K562 (cell line): ENCODE measurements around the gene LSR. TPM values are rescaled to one million over a fixed set of nuclear protein-coding genes. Genes with fewer than 3 reads are reported as not detected.

Experiments
- ATF7 ChIP-seq: fragments of 450-650 bp; IDR thresholded peaks from 2 replicates; pipeline ENCODE4 v1.7.1; 2014; ENCODE audit warnings: mild to moderate bottlenecking, moderate library complexity
- CEBPG ChIP-seq, 3 experiments: fragments of 200-800 bp in 1 of 3; sonication (Bioruptor generic) in 1 of 3; sonication (generic) in 1 of 3; formaldehyde crosslinking in 1 of 3; IDR thresholded peaks in 2 of 3; conservative IDR thresholded peaks in 1 of 3; 2 replicates each; pipeline versions ENCODE4 v1.6.1 to v1.8.0; 2016 to 2022; ENCODE audit warnings: missing compliant biosample characterization in 2 of 3, missing genetic modification characterization in 2 of 3, mild to moderate bottlenecking in 1 of 3, missing genetic modification reagents in 1 of 3
- E2F1 ChIP-seq: sonication (generic); formaldehyde crosslinking; IDR thresholded peaks from 2 replicates; pipeline ENCODE4 v1.8.1; 2023; ENCODE audit warnings: mild to moderate bottlenecking, missing genetic modification reagents, moderate library complexity
- FOSL1 ChIP-seq: fragments of 200-800 bp; sonication (Bioruptor generic); conservative IDR thresholded peaks from 2 replicates; pipeline ENCODE4 v1.6.1; 2016; ENCODE audit warnings: missing genetic modification characterization, missing compliant biosample characterization
- HDAC3 ChIP-seq: fragments of 450-650 bp; IDR thresholded peaks from 2 replicates; pipeline ENCODE4 v1.6.1; 2018; ENCODE audit warnings: borderline replicate concordance, mild to moderate bottlenecking, moderate library complexity; ENCODE audit not compliant: partially characterized antibody
- ID3 ChIP-seq, 2 experiments: fragments of 250-450 bp in 1 of 2; fragments of 450-650 bp in 1 of 2; sonication (Bioruptor Pico) in 1 of 2; IDR thresholded peaks; 2 replicates each; pipeline versions ENCODE4 v1.6.1 to v1.8.0; 2016 to 2021; ENCODE audit warnings: mild to moderate bottlenecking in 2 of 2, moderate library complexity in 2 of 2, missing compliant biosample characterization in 1 of 2, missing genetic modification characterization in 1 of 2
- KLF1 ChIP-seq: fragments of 450-650 bp; IDR thresholded peaks from 2 replicates; pipeline ENCODE4 v1.6.1; 2016; ENCODE audit warnings: missing genetic modification characterization, missing compliant biosample characterization
- LCOR ChIP-seq: sonication (generic); formaldehyde crosslinking; IDR thresholded peaks from 2 replicates; pipeline ENCODE4 v1.8.0; 2022; ENCODE audit warnings: mild to moderate bottlenecking, missing genetic modification reagents
- NBN ChIP-seq: fragments of 450-650 bp; IDR thresholded peaks from 2 replicates; pipeline ENCODE4 v1.6.1; 2016; ENCODE audit warnings: low read depth, mild to moderate bottlenecking
- NFATC3 ChIP-seq: fragments of 450-650 bp; IDR thresholded peaks from 2 replicates; pipeline ENCODE4 v1.6.1; 2017; ENCODE audit warnings: mild to moderate bottlenecking
- NFIX ChIP-seq: fragments of 250-450 bp; sonication (Bioruptor Pico); IDR thresholded peaks from 2 replicates; pipeline ENCODE4 v1.4.0; 2020; ENCODE audit warnings: low read depth, mild to moderate bottlenecking, moderate library complexity
- NR2C1 ChIP-seq, 2 experiments: fragments of 450-650 bp; IDR thresholded peaks; 2 replicates each; pipeline ENCODE4 v1.6.1; 2017; ENCODE audit warnings: mild to moderate bottlenecking in 2 of 2, antibody characterized with exemption in 1 of 2, inconsistent platforms in 1 of 2, missing compliant biosample characterization in 1 of 2, missing genetic modification characterization in 1 of 2
- PHF8 ChIP-seq: fragments of 200-600 bp; sonication (generic); IDR thresholded peaks from 2 replicates; pipeline ENCODE4 v1.6.1; 2012; ENCODE audit warnings: mixed run types, mild to moderate bottlenecking, inconsistent platforms, low read length, moderate library complexity, borderline replicate concordance
- RAD21 ChIP-seq, 2 experiments: fragments of 250-450 bp in 1 of 2; fragments of 450-650 bp in 1 of 2; sonication (Bioruptor Pico) in 1 of 2; formaldehyde crosslinking in 1 of 2; IDR thresholded peaks in 1 of 2; conservative IDR thresholded peaks in 1 of 2; 2 replicates each; pipeline versions ENCODE4 v1.4.0 to v1.8.0; 2020 to 2022; ENCODE audit warnings: mild to moderate bottlenecking in 2 of 2, moderate library complexity in 1 of 2
- RBM25 ChIP-seq: fragments of 200-400 bp; formaldehyde crosslinking; IDR thresholded peaks from 2 replicates; pipeline ENCODE4 v1.6.1; 2018; ENCODE audit warnings: low read length, low read depth, moderate library complexity; ENCODE audit not compliant: severe bottlenecking
- RFX1 ChIP-seq: fragments of 450-650 bp; IDR thresholded peaks from 2 replicates; pipeline ENCODE4 v1.6.1; 2016; ENCODE audit warnings: mild to moderate bottlenecking, moderate library complexity
- SMAD2 ChIP-seq: fragments of 150-350 bp; IDR thresholded peaks from 2 replicates; pipeline ENCODE4 v1.6.1; 2014; ENCODE audit warnings: low read depth, mild to moderate bottlenecking, low read length
- SMARCE1 ChIP-seq: fragments of 450-650 bp; IDR thresholded peaks from 2 replicates; pipeline ENCODE4 v1.7.1; 2016; ENCODE audit warnings: mild to moderate bottlenecking
- SRSF7 ChIP-seq: fragments of 200-400 bp; formaldehyde crosslinking; optimal IDR thresholded peaks from 2 replicates; pipeline ENCODE3; 2017; ENCODE audit warnings: mild to moderate bottlenecking, low read depth, low read length
- SUPT5H ChIP-seq: fragments of 450-650 bp; IDR thresholded peaks from 2 replicates; pipeline ENCODE4 v1.6.1; 2016
- TAF7 ChIP-seq: fragments of 450-650 bp; IDR thresholded peaks from 2 replicates; pipeline ENCODE4 v1.6.1; 2016; ENCODE audit warnings: missing genetic modification characterization, missing compliant biosample characterization
- TEAD4 ChIP-seq, 2 experiments: sonication (generic) in 1 of 2; formaldehyde crosslinking in 1 of 2; IDR thresholded peaks; 2 replicates each; pipeline versions ENCODE4 v1.6.1 to v1.8.0; 2012 to 2022; ENCODE audit warnings: borderline replicate concordance in 1 of 2, inconsistent platforms in 1 of 2, low read length in 1 of 2, mild to moderate bottlenecking in 1 of 2, missing genetic modification reagents in 1 of 2
- TOE1 ChIP-seq, 2 experiments: fragments of 450-650 bp in 1 of 2; sonication (generic) in 1 of 2; formaldehyde crosslinking in 1 of 2; IDR thresholded peaks; 2 replicates each; pipeline versions ENCODE4 v1.7.1 to v1.8.0; 2016 to 2022; ENCODE audit warnings: borderline replicate concordance in 2 of 2, mild to moderate bottlenecking in 2 of 2, antibody characterized with exemption in 1 of 2, inconsistent platforms in 1 of 2, low read depth in 1 of 2, missing genetic modification reagents in 1 of 2, moderate library complexity in 1 of 2
- ZZZ3 ChIP-seq: fragments of 450-650 bp; IDR thresholded peaks from 2 replicates; pipeline ENCODE4 v1.6.1; 2016; ENCODE audit warnings: antibody characterized with exemption, mild to moderate bottlenecking, moderate library complexity
- polyA plus RNA-seq, 8 experiments: library from polyadenylated mRNA; depleted of rRNA in 4 of 8; stranded (reverse) in 5 of 8; unstranded in 3 of 8; fragments of >200 nt; fragmentation: Nextera tagmentation in 2 of 8; fragmentation: Illumina TruSeq in 1 of 8; extraction: Ambion mirVana in 2 of 8; extraction: Trizol in 1 of 8; gene quantifications; 2 replicates each; pipeline versions ENCODE4 v1.2.1 to v1.2.3, GENCODE V29; 2011 to 2014; ENCODE audit warnings: inconsistent platforms in 1 of 8, missing spikeins in 1 of 8
- total RNA-seq, 7 experiments: library from RNA; depleted of rRNA in 6 of 7; stranded (reverse); fragments of >200 nt in 6 of 7; fragmentation: Illumina TruSeq in 2 of 7; extraction: Trizol in 2 of 7; gene quantifications; 2 replicates each; pipeline versions ENCODE4 v1.2.1 to v1.2.3, GENCODE V29; 2011 to 2021; ENCODE audit warnings: low replicate concordance in 1 of 7

Gene LSR
- total and polyA plus RNA-seq, 9 of the 15 experiments (the other 6 are each of a cell fraction or from before 2014, with no cell fraction given), result 0.44 to 87.9 (median 28.0) TPM

DNA sequence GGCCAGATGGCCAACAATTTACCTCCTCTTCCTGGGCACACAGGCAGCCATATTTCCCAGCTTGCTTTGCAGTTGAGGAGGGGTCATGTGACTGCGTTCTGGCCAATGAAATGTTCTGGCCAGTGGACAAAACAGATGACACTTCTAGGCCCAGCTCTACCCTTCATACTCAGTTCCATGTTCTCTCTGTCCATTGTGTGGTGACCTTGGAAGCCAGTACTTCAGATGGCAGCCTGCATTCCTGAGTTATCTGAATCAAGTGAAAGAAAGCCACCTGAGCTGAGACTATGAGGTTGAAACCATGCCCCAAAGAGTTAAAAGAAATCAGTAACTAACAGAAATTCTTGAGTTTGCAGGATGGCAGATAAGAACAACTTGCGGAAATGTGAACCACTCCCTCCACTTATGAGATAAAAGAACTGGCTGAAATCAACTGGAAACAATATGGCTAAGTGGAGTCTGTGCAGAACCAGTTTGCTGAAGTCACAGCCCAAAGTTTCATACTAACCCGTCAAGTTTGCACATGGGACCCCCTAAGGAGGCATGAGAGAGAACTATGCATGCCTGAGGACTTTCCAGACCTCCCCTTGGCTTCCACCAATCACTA lies 28.4 kb upstream of the LSR start (continued):
- TF ChIP-seq TEAD4 (IDR thresholded peaks at IDR 0.05; ENCODE audit: low read length) (peak; percentile 98), TEAD4 (CRISPR knock-in tag; IDR thresholded peaks at IDR 0.05; ENCODE audit: borderline replicate concordance) (no peak), TOE1 (IDR thresholded peaks at IDR 0.05; ENCODE audit: borderline replicate concordance) (peak; percentile 96), TOE1 (CRISPR knock-in tag; IDR thresholded peaks at IDR 0.05; ENCODE audit: borderline replicate concordance, low read depth) (no peak), SUPT5H (no peak), HDAC3 (peak; percentile 84), SMAD2 (no peak), NR2C1 (IDR thresholded peaks at IDR 0.05) (no peak), NR2C1 (tag; IDR thresholded peaks at IDR 0.05) (peak; percentile 61), CEBPG (CRISPR knock-in tag; IDR thresholded peaks at IDR 0.05) (no peak), CEBPG (tag; conservative IDR thresholded peaks at IDR 0.05 in 1 of 2, IDR thresholded peaks at IDR 0.05 in 1 of 2) (no peak), RBM25 (peak; percentile 31), NFIX (CRISPR knock-in tag) (no peak), NBN (peak; percentile 90), SMARCE1 (peak; percentile 88), E2F1 (CRISPR knock-in tag) (no peak), PHF8 (peak; percentile 15; the same call in 1 of the 2 replicates), ID3 (CRISPR knock-in tag; IDR thresholded peaks at IDR 0.05) (no peak), ID3 (tag; IDR thresholded peaks at IDR 0.05) (peak; percentile 64), ZZZ3 (no peak), SRSF7 (no peak), RFX1 (no peak), TAF7 (tag) (no peak), FOSL1 (tag) (peak; percentile 44), NFATC3 (0 out of 2 replicates have a peak, but pooled peaks have one; percentile 54), RAD21 (CRISPR knock-in tag; conservative IDR thresholded peaks at IDR 0.05 in 1 of 2, IDR thresholded peaks at IDR 0.05 in 1 of 2) (peak; percentile 6 to 14; a peak in 1 of 4 replicates), KLF1 (tag) (peak; percentile 93), LCOR (CRISPR knock-in tag) (no peak), ATF7 (peak; percentile 74)
